ENCODE results near the gene TSTD2. TPM values are rescaled to one million over a fixed set of nuclear protein-coding genes. Genes with fewer than 3 reads are reported as not detected.

TSTD2 gene
- total RNA-seq, 1 donor from 2014 or later = 17.5 TPM

DNA sequence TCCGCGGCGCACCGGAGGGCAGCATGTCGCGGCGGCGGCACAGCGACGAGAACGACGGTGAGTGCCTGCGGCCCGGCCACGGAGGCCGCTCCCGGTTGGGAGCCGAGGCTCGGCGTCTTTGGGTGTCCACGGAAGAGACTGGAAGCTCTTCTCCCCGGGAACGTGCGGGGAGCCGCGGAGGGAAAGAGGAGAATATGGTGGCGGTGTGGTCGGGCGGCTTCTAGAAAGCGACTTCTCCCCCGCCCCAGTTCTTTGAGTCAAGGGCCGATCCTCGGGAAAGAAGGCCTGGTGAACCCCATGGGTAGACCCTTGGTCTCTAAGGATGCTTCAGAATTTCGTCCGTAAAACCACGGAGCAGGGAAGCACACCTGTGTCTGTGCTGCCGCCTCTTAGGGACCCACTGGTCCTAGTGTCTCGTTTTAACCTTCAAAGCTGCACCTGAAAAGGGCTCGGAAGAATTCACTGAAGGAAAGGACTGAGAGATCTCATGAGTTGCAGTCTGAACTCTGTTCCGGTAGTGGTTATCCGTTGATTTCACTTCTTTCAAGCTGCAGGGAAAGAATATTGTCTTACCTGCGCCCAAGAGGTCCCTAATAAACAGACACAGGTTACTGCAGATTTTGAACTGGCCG, 807 bp upstream of the TSTD2 start:
- TF ChIP-seq, protein P1, sequence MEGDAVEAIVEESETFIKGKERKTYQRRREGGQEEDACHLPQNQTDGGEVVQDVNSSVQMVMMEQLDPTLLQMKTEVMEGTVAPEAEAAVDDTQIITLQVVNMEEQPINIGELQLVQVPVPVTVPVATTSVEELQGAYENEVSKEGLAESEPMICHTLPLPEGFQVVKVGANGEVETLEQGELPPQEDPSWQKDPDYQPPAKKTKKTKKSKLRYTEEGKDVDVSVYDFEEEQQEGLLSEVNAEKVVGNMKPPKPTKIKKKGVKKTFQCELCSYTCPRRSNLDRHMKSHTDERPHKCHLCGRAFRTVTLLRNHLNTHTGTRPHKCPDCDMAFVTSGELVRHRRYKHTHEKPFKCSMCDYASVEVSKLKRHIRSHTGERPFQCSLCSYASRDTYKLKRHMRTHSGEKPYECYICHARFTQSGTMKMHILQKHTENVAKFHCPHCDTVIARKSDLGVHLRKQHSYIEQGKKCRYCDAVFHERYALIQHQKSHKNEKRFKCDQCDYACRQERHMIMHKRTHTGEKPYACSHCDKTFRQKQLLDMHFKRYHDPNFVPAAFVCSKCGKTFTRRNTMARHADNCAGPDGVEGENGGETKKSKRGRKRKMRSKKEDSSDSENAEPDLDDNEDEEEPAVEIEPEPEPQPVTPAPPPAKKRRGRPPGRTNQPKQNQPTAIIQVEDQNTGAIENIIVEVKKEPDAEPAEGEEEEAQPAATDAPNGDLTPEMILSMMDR (IDR thresholded peaks at IDR 0.05; ENCODE audit: unreplicated experiment) = no peak
- Mint-ChIP-seq H3K4me3 (ENCODE audit: unreplicated experiment) (peak overlapping the region; percentile 97), H3K27me3 (ENCODE audit: unreplicated experiment) (peaks cover 9% of the 10 kb centered on the region), H3K27ac (ENCODE audit: unreplicated experiment) (peak overlapping the region; percentile 100), H3K4me1 (ENCODE audit: unreplicated experiment) (peaks cover 33% of the 10 kb centered on the region), H3K9me3 (ENCODE audit: unreplicated experiment) (no peaks in the 10 kb centered on the region), H3K36me3 (ENCODE audit: low read depth, unreplicated experiment) (peaks cover 4% of the 10 kb centered on the region)
- no peak for DNase-seq (ENCODE audit: low spot score)

DNA sequence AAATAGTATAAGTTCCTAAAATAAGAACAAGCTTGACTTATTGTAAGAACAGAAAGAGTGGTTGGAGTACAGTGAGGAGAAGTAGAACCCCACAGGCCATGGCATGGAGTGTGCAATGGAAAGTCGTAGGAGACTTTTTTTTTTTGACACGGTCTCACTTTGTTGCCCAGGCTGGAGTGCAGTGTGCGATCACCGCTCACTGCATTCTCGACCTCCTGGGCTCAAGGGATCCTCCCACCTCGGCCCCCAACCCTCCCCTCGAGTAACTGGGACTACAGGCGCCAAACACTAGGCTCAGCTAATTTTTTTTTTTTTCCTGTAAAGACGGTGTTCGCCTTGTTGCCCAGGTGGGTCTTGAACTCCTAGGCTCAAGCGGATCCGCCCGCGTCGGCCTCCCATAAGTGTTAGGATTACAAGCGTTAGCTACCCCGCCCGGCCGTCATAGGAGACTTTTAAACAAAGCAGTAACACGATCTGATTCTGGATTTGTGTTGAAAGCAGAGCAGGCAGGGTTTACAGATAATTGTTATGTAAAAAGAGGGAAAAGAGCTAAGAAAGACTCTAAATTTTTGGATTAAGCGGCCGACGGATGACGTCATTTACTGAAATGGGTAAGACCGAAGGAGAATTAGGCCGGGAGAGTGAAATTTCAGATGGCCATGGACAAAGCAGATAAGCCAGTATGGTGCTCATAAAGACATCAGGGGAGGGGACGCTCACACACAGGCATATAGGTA, 752 bp downstream of the TSTD2 start:
- H3K9me3 Mint-ChIP-seq (ENCODE audit: unreplicated experiment) = no peaks in the 10 kb centered on the region
- peak; percentile 47 for DNase-seq (ENCODE audit: low spot score)
- peaks cover 31% of the 10 kb centered on the region for H3K4me1 Mint-ChIP-seq (ENCODE audit: unreplicated experiment)
- H3K27ac Mint-ChIP-seq (ENCODE audit: unreplicated experiment) = peak overlapping the region; percentile 100
- H3K27me3 Mint-ChIP-seq (ENCODE audit: unreplicated experiment) = peaks cover 9% of the 10 kb centered on the region
- peaks cover 4% of the 10 kb centered on the region for H3K36me3 Mint-ChIP-seq (ENCODE audit: low read depth, unreplicated experiment)
- peak overlapping the region; percentile 97 for H3K4me3 Mint-ChIP-seq (ENCODE audit: unreplicated experiment)
- TF ChIP-seq, protein P1 (IDR thresholded peaks at IDR 0.05; ENCODE audit: unreplicated experiment) = no peak

DNA sequence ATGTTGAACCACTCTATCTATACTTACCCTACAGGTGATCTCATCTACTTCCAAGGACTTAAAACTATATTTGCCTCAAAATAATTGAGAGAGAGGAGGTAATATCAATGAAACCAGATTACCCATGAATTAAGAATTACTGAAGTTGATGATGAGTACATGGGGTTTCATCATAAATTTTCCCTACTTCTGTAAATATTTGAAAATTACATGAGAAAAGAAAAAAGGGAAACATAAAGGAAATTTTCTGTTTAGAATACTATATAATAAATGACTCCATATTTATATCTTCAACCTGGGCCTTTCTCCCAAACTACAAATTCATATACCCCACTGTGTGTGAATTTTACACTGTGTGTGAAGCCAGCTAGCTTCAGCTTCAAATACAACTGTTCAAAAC, 2.6 kb downstream of the TSTD2 start:
- Mint-ChIP-seq H3K27ac (ENCODE audit: unreplicated experiment) (no peak overlapping the region), H3K9me3 (ENCODE audit: unreplicated experiment) (no peaks in the 10 kb centered on the region), H3K4me3 (ENCODE audit: unreplicated experiment) (no peak overlapping the region), H3K4me1 (ENCODE audit: unreplicated experiment) (peaks cover 21% of the 10 kb centered on the region), H3K27me3 (ENCODE audit: unreplicated experiment) (peaks cover 9% of the 10 kb centered on the region), H3K36me3 (ENCODE audit: low read depth, unreplicated experiment) (peaks cover 4% of the 10 kb centered on the region)
- DNase-seq (ENCODE audit: low spot score) = no peak
- TF ChIP-seq, protein P1 (IDR thresholded peaks at IDR 0.05; ENCODE audit: unreplicated experiment) = no peak

DNA sequence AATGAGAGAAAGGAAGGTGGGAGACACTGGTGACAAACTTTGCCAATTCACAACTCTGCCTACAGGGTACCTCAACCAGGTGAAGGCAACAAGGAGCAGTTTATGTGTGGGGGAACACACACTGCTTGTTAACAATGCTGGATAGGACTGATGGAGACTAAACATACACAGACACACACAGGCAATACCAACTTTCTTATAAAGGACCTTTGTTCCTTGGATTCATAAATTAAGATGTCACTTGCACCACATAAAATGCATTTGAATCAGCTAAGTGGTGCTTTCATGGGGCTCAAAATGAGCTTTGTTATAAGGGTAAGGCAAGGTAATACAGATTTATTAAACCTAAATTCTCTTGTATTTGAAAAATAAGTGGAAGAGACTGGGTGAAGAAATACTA, 4.0 kb downstream of the TSTD2 start:
- Mint-ChIP-seq H3K27me3 (ENCODE audit: unreplicated experiment) (peaks cover 9% of the 10 kb centered on the region), H3K4me1 (ENCODE audit: unreplicated experiment) (peaks cover 11% of the 10 kb centered on the region), H3K36me3 (ENCODE audit: low read depth, unreplicated experiment) (peaks cover 10% of the 10 kb centered on the region), H3K4me3 (ENCODE audit: unreplicated experiment) (no peak overlapping the region), H3K27ac (ENCODE audit: unreplicated experiment) (no peak overlapping the region), H3K9me3 (ENCODE audit: unreplicated experiment) (no peaks in the 10 kb centered on the region)
- no peak for DNase-seq (ENCODE audit: low spot score)
- TF ChIP-seq, protein P1 (IDR thresholded peaks at IDR 0.05; ENCODE audit: unreplicated experiment) = no peak

DNA sequence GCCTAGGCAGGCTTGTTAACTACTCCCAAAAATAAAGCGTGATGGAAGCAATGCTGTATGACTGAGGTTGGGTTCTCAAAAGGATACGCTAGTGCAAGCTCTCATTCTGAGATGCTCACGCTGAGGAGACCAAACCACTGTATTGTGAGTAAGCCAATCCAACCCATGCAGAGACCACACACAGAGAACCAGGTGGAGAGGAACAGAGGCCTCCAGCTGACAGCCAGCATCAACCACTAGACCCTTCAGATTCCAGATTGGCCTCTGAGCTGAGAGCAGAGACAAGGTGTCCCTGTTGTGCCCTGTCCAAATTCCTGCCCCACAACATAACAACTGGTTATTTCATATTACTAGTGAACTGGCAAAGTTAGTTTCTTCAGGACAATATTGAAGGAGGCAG, 4.5 kb downstream of the TSTD2 start:
- DNase-seq (ENCODE audit: low spot score) = no peak
- Mint-ChIP-seq H3K27me3 (ENCODE audit: unreplicated experiment) (peaks cover 9% of the 10 kb centered on the region), H3K4me1 (ENCODE audit: unreplicated experiment) (peaks cover 9% of the 10 kb centered on the region), H3K36me3 (ENCODE audit: low read depth, unreplicated experiment) (peaks cover 14% of the 10 kb centered on the region), H3K27ac (ENCODE audit: unreplicated experiment) (no peak overlapping the region), H3K4me3 (ENCODE audit: unreplicated experiment) (no peak overlapping the region), H3K9me3 (ENCODE audit: unreplicated experiment) (no peaks in the 10 kb centered on the region)
- TF ChIP-seq, protein P1 (IDR thresholded peaks at IDR 0.05; ENCODE audit: unreplicated experiment) = no peak
